Brain pericyte (primary cell): Measurements from ENCODE around the gene METTL2A.
"Not testable (repeated sequence)": the region's sequence is repeated elsewhere in the genome, so short reads cannot be mapped to it uniquely, and the experiment has no call there.

Source experiments
- DNase-seq: peaks from one replicate; pipeline ENCODE4 v3.0.0-alpha.2; 2012; ENCODE audit warnings: low read depth, low spot score

Gene METTL2A

GRCh38 chr17:62471380-62471880 is 47.7 kb downstream of the METTL2A start:
- DNase-seq: not testable (repeated sequence)

- not testable (repeated sequence) for DNase-seq
Measured at GRCh38 chr17:62473030-62473982, 49.6 kb downstream of the METTL2A start.

- DNase-seq: not testable (repeated sequence)
Measured at GRCh38 chr17:62477111-62477510, 53.4 kb downstream of the METTL2A start.

- DNase-seq: not testable (repeated sequence)
Measured at GRCh38 chr17:62477718-62478408, 54.2 kb downstream of the METTL2A start.

GRCh38 chr17:62478424-62478879 is 54.8 kb downstream of the METTL2A start, which contains the start of gene TLK2:
Gene TLK2 (plus strand): TSS chr17:62478825. CDS start chr17:62481126, 2,301 bp downstream.
- no peak for DNase-seq

GRCh38 chr17:62478880-62479638 is 55.4 kb downstream of the METTL2A start:
- not testable (repeated sequence) for DNase-seq

- DNase-seq: not testable (repeated sequence)
Measured at GRCh38 chr17:62479639-62480258, 56.1 kb downstream of the METTL2A start.

- DNase-seq: not testable (repeated sequence)
Measured at GRCh38 chr17:62482553-62482952, 58.9 kb downstream of the METTL2A start.

- not testable (repeated sequence) for DNase-seq
Measured at GRCh38 chr17:62490990-62491389, 67.3 kb downstream of the METTL2A start.

- not testable (repeated sequence) for DNase-seq
Measured at GRCh38 chr17:62493049-62493655, 69.5 kb downstream of the METTL2A start.

- DNase-seq: not testable (repeated sequence)
Measured at GRCh38 chr17:62494073-62494472, 70.4 kb downstream of the METTL2A start.

- DNase-seq: not testable (repeated sequence)
Measured at GRCh38 chr17:62496344-62496743, 72.6 kb downstream of the METTL2A start.

GRCh38 chr17:62498796-62499195 is 75.1 kb downstream of the METTL2A start:
- not testable (repeated sequence) for DNase-seq
